OCI-LY3 (cell line): ENCODE measurements around the gene ZNF35.

Experiments used
- CTCF ChIP-seq: fragments of 200-600, 300-600 bp; sonication (generic); IDR thresholded peaks from 2 replicates; pipeline ENCODE4 v1.5.1; 2014; ENCODE audit warnings: antibody characterized with exemption, low read length, low read depth
- EZH2phosphoT487 ChIP-seq: fragments of 200-600 bp; shearing (Covaris generic); IDR thresholded peaks from 2 replicates; pipeline ENCODE4 v1.6.1; 2018; ENCODE audit warnings: antibody characterized with exemption, mixed run types, low read depth

GRCh38 chr3:44666346-44666745 lies 17.8 kb downstream of the ZNF35 start:
- TF ChIP-seq CTCF (no peak), EZH2phosphoT487 (no peak)
